H9 (cell line): ENCODE results near the gene TBC1D9B. TPM values are rescaled to one million over a fixed set of nuclear protein-coding genes. Genes with fewer than 3 reads are reported as not detected.
A peak's percentile ranks its signal among the peaks of the same experiment; 100 is the strongest.

Experiments used
- DNase-seq: peaks from one replicate; pipeline ENCODE4 v3.0.0-alpha.2; 2017
- H2AFZ ChIP-seq: one replicate; pipeline ENCODE4 v1.6.1; 2013; ENCODE audit warnings: mild to moderate bottlenecking, low read length, control low read depth, moderate library complexity
- H2AK5ac ChIP-seq: 2 replicates; pipeline ENCODE4 v1.6.1; 2013; ENCODE audit warnings: low read length, control low read depth, mixed read lengths; ENCODE audit not compliant: insufficient read length
- H2BK120ac ChIP-seq: one replicate; pipeline ENCODE4 v1.6.1; 2013; ENCODE audit warnings: low read depth, mild to moderate bottlenecking, low read length, control low read depth, inconsistent platforms; ENCODE audit not compliant: poor library complexity, severe bottlenecking
- H2BK12ac ChIP-seq: 2 replicates; pipeline ENCODE4 v1.6.1; 2013; ENCODE audit warnings: low read length, control low read depth, mixed read lengths, low read depth; ENCODE audit not compliant: insufficient read length
- H2BK15ac ChIP-seq: 2 replicates; pipeline ENCODE4 v1.6.1; 2013; ENCODE audit warnings: low read depth, low read length, control low read depth
- H2BK20ac ChIP-seq: one replicate; pipeline ENCODE4 v1.6.1; 2013; ENCODE audit warnings: low read depth, mild to moderate bottlenecking, low read length, control low read depth, inconsistent platforms; ENCODE audit not compliant: poor library complexity, severe bottlenecking
- H2BK5ac ChIP-seq: 2 replicates; pipeline ENCODE4 v1.6.1; 2013; ENCODE audit warnings: low read length, control low read depth, mixed read lengths; ENCODE audit not compliant: insufficient read length
- H3K14ac ChIP-seq: 2 replicates; pipeline ENCODE4 v1.6.1; 2013; ENCODE audit warnings: low read length, control low read depth; ENCODE audit not compliant: insufficient read depth
- H3K18ac ChIP-seq: 2 replicates; pipeline ENCODE4 v1.6.1; 2013; ENCODE audit warnings: low read depth, mild to moderate bottlenecking, mixed read lengths, low read length, control low read depth; ENCODE audit not compliant: insufficient read length
- H3K23ac ChIP-seq: 2 replicates; pipeline ENCODE4 v1.6.1; 2013; ENCODE audit warnings: low read length, control low read depth, mixed read lengths, low read depth; ENCODE audit not compliant: insufficient read length
- H3K23me2 ChIP-seq: 2 replicates; pipeline ENCODE4 v1.6.1; 2013; ENCODE audit warnings: low read depth, mild to moderate bottlenecking, mixed read lengths, low read length, control low read depth; ENCODE audit not compliant: insufficient read length, poor library complexity, severe bottlenecking
- H3K27ac ChIP-seq: 2 replicates; pipeline ENCODE4 v1.5.1; 2013; ENCODE audit warnings: low read length, control low read depth, mixed read lengths, low read depth; ENCODE audit not compliant: insufficient read length
- H3K27me3 ChIP-seq: 2 replicates; pipeline ENCODE4 v1.6.1; 2013; ENCODE audit warnings: low read length, control low read depth, inconsistent platforms; ENCODE audit not compliant: insufficient read depth
- H3K4ac ChIP-seq: 2 replicates; pipeline ENCODE4 v1.6.1; 2013; ENCODE audit warnings: low read depth, mild to moderate bottlenecking, control low read depth, inconsistent platforms, low read length, moderate library complexity
- H3K4me1 ChIP-seq: 2 replicates; pipeline ENCODE4 v1.6.1; 2013; ENCODE audit warnings: low read length, control low read depth, inconsistent platforms; ENCODE audit not compliant: insufficient read depth
- H3K4me2 ChIP-seq: 2 replicates; pipeline ENCODE4 v1.6.1; 2013; ENCODE audit warnings: low read length, control low read depth, mixed read lengths; ENCODE audit not compliant: insufficient read length, insufficient read depth
- H3K56ac ChIP-seq: 2 replicates; pipeline ENCODE4 v1.6.1; 2013; ENCODE audit warnings: low read depth, mild to moderate bottlenecking, mixed read lengths, low read length, control low read depth; ENCODE audit not compliant: insufficient read length
- H3K79me1 ChIP-seq: 2 replicates; pipeline ENCODE4 v1.6.1; 2013; ENCODE audit warnings: low read depth, mild to moderate bottlenecking, moderate library complexity, low read length, control low read depth, inconsistent platforms; ENCODE audit not compliant: insufficient read depth, poor library complexity, severe bottlenecking
- H3K79me2 ChIP-seq: 2 replicates; pipeline ENCODE4 v1.6.1; 2013; ENCODE audit warnings: low read length, control low read depth, inconsistent platforms; ENCODE audit not compliant: insufficient read depth
- H3K9ac ChIP-seq: 2 replicates; pipeline ENCODE4 v1.6.1; 2013; ENCODE audit warnings: low read length, control low read depth, mixed read lengths; ENCODE audit not compliant: insufficient read length; ENCODE audit errors: extremely low read depth
- H3K9me3 ChIP-seq: one replicate; pipeline ENCODE4 v1.6.1; 2013; ENCODE audit warnings: low read depth, low read length, inconsistent platforms; ENCODE audit not compliant: control insufficient read depth
- H3T11ph ChIP-seq: one replicate; pipeline ENCODE4 v1.6.1; 2013; ENCODE audit warnings: mild to moderate bottlenecking, low read length, control low read depth, inconsistent platforms
- H4K20me1 ChIP-seq: one replicate; pipeline ENCODE4 v1.6.1; 2013; ENCODE audit not compliant: control insufficient read depth, insufficient read length, insufficient read depth
- H4K5ac ChIP-seq: 2 replicates; pipeline ENCODE4 v1.6.1; 2013; ENCODE audit warnings: low read depth, mild to moderate bottlenecking, mixed read lengths, low read length, control low read depth; ENCODE audit not compliant: insufficient read length
- H4K8ac ChIP-seq: replicated peaks from 2 replicates; pipeline ENCODE4 v1.6.1; 2013; ENCODE audit warnings: low read length, control low read depth, mixed read lengths, low read depth; ENCODE audit not compliant: insufficient read length
- H4K91ac ChIP-seq: 2 replicates; pipeline ENCODE4 v1.6.1; 2013; ENCODE audit warnings: low read depth, mild to moderate bottlenecking, moderate library complexity, mixed read lengths, low read length, control low read depth; ENCODE audit not compliant: insufficient read length
- H3K27ac Mint-ChIP-seq, 3 experiments: 2 replicates in 2 of 3; 3 replicates in 1 of 3; pipeline ENCODE4 v1.8.0; 2020 to 2021; ENCODE audit warnings: mixed read lengths in 3 of 3, mild to moderate bottlenecking in 1 of 3, moderate library complexity in 1 of 3
- H3K27me3 Mint-ChIP-seq: 2 replicates; pipeline ENCODE4 v1.8.0; 2021; ENCODE audit warnings: low read depth, mild to moderate bottlenecking, moderate library complexity, mixed read lengths
- H3K36me3 Mint-ChIP-seq, 3 experiments: 2 replicates in 2 of 3; 3 replicates in 1 of 3; pipeline ENCODE4 v1.8.0; 2020 to 2021; ENCODE audit warnings: low read depth in 3 of 3, mixed read lengths in 3 of 3; ENCODE audit not compliant: insufficient read depth in 1 of 3
- H3K4me1 Mint-ChIP-seq, 2 experiments: 2 replicates each; pipeline ENCODE4 v1.8.0; 2020; ENCODE audit warnings: mixed read lengths in 2 of 2
- H3K4me3 Mint-ChIP-seq, 2 experiments: 2 replicates in 1 of 2; 3 replicates in 1 of 2; pipeline ENCODE4 v1.8.0; 2020 to 2021; ENCODE audit warnings: mild to moderate bottlenecking in 2 of 2, mixed read lengths in 2 of 2, moderate library complexity in 1 of 2
- H3K9me3 Mint-ChIP-seq, 2 experiments: 2 replicates in 1 of 2; 3 replicates in 1 of 2; pipeline ENCODE4 v1.8.0; 2020; ENCODE audit warnings: mild to moderate bottlenecking in 2 of 2, mixed read lengths in 2 of 2, moderate library complexity in 1 of 2
- WGBS: extraction: QIAGEN DNeasy Blood & Tissue Kit; methylation state at CpG from one replicate; pipeline ENCODE4 v1.1.7; 2013; ENCODE audit warnings: missing lambda C conversion rate, low lambda C conversion rate, mixed read lengths; ENCODE audit not compliant: insufficient read length; ENCODE audit errors: extremely low coverage; 5-methylcytosine and 5-hydroxymethylcytosine counted together
- total RNA-seq: library from RNA; stranded (reverse); gene quantifications from 2 replicates; pipeline ENCODE4 v1.2.1, GENCODE V29; 2021
- TF ChIP-seq, protein P1 (sequence below): fragments of 200-600 bp; sonication (generic); conservative IDR thresholded peaks from 3 replicates; pipeline ENCODE4 v1.8.0; 2021; ENCODE audit warnings: antibody characterized with exemption, mild to moderate bottlenecking

Gene TBC1D9B
- total RNA-seq, 1 experiment from 2014 or later, result 62.1 TPM

DNA sequence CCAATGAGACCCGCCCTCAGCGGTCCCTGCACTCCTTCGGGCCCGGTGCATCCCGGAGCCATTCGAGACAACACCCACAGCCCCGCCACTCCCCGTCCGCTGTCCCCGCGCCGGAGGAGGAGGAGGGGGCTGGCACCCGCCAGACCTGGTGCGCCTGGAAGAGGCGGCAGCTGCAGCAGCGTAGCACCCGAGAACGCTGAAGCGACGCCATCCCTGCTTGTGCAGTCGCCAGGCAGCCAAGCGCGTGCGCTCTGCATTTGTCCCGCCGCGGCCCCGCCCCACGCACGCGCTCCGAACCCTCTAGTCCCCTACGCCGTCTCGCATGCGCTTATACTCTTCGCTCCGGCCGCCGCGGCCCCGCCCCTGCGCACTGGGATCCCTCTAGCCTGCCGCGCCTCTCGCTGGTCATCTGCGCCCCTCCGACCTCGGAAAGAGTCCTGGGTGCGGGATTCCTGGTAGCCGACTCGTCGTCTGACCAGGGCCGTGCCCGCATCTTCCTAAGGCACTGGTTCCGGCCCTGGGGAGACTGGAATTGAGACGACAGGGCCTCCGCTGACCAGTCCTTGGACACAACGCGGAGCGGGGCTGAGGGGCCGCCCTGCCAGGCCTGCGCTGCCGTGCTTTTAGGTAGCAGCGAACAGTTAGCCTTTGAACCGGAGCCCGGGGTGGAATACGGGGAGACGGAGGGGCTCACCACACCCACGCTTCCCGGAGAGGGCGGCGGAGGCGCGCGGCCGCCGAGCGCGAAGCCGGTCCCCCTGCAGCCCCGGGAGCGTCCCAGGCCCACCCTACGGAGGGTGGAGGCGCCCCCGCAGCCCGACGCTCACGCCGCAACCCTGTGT is 48.9 kb downstream of the TBC1D9B start, which contains the start of gene MRNIP:
Gene MRNIP, minus strand, starts transcription at position 232 of the 842 bp plus-strand sequence. Its CDS starts 21 bp downstream, at position 211.
- no peak within 1 kb of the TSS for H2BK20ac ChIP-seq
- H3K9me3 Mint-ChIP-seq, result no peaks in the 10 kb centered on the region
- H2BK120ac ChIP-seq, result no peak within 1 kb of the TSS
- no peaks in the 10 kb centered on the region for H3K27me3 ChIP-seq
- no peak within 1 kb of the TSS for H3K4ac ChIP-seq
- no peak within 1 kb of the TSS for H2BK15ac ChIP-seq
- no peak within 1 kb of the TSS for H2BK12ac ChIP-seq
- peaks cover 12% of the 10 kb centered on the region for H3K27me3 Mint-ChIP-seq
- H3K79me2 ChIP-seq, result no peaks in the 10 kb centered on the region
- no peak within 1 kb of the TSS for H3T11ph ChIP-seq
- H3K27ac ChIP-seq, result no peak within 1 kb of the TSS
- no peak within 1 kb of the TSS for H2AFZ ChIP-seq
- H4K91ac ChIP-seq, result no peak within 1 kb of the TSS
- no peak within 1 kb of the TSS for H3K56ac ChIP-seq
- no peaks in the 10 kb centered on the region for H4K20me1 ChIP-seq
- H3K14ac ChIP-seq, result no peak within 1 kb of the TSS
- no peak within 1 kb of the TSS for H2BK5ac ChIP-seq
- H3K36me3 Mint-ChIP-seq, result peaks cover 18 to 31% (median 23%) of the 10 kb centered on the region in 3 experiments
- peak within 1 kb of the TSS; percentile 13 for H3K9ac ChIP-seq
- H3K79me1 ChIP-seq, result no peaks in the 10 kb centered on the region
- peak within 1 kb of the TSS in 1 of 3 experiments; percentile 86; a peak in 2 of 7 replicates for H3K27ac Mint-ChIP-seq
- no peak within 1 kb of the TSS for H4K5ac ChIP-seq
- no peak within 1 kb of the TSS for H3K23ac ChIP-seq
- H3K4me2 ChIP-seq, result peak within 1 kb of the TSS; percentile 71
- no peaks in the 10 kb centered on the region for H3K23me2 ChIP-seq
- H3K4me1 Mint-ChIP-seq, result peaks cover 13 to 15% of the 10 kb centered on the region in 2 experiments
- no CpG with 5 or more reads among the region's 90 CpGs for WGBS
- H3K9me3 ChIP-seq, result peaks cover 5% of the 10 kb centered on the region
- H2AK5ac ChIP-seq, result no peak within 1 kb of the TSS
- no peaks in the 10 kb centered on the region for H3K4me1 ChIP-seq
- peak; percentile 94 for DNase-seq
- TF ChIP-seq, protein P1, sequence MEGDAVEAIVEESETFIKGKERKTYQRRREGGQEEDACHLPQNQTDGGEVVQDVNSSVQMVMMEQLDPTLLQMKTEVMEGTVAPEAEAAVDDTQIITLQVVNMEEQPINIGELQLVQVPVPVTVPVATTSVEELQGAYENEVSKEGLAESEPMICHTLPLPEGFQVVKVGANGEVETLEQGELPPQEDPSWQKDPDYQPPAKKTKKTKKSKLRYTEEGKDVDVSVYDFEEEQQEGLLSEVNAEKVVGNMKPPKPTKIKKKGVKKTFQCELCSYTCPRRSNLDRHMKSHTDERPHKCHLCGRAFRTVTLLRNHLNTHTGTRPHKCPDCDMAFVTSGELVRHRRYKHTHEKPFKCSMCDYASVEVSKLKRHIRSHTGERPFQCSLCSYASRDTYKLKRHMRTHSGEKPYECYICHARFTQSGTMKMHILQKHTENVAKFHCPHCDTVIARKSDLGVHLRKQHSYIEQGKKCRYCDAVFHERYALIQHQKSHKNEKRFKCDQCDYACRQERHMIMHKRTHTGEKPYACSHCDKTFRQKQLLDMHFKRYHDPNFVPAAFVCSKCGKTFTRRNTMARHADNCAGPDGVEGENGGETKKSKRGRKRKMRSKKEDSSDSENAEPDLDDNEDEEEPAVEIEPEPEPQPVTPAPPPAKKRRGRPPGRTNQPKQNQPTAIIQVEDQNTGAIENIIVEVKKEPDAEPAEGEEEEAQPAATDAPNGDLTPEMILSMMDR, result no peak
- H4K8ac ChIP-seq, result no peak within 1 kb of the TSS
- peak within 1 kb of the TSS; percentile 83 to 95 for H3K4me3 Mint-ChIP-seq
- H3K18ac ChIP-seq, result no peak within 1 kb of the TSS
